SK-N-SH treated with all-trans-retinoic acid at 6 μM for 48 hours (cell line): Measurements from ENCODE around the gene PID1.

Experiments used
- ATAC-seq: fragments of 200-7000 bp; cut with Tn5 transposase; 3 replicates; pipeline ENCODE4 v1.9.1; 2020; ENCODE audit warnings: mild to moderate bottlenecking, moderate library complexity
- ARNTL ChIP-seq: fragments of 450-650 bp; formaldehyde crosslinking; IDR thresholded peaks from 2 replicates; pipeline ENCODE4 v1.5.0; 2020; ENCODE audit warnings: low read depth, mild to moderate bottlenecking, moderate library complexity, borderline replicate concordance
- BACH2 ChIP-seq: fragments of 250-450 bp; sonication (Bioruptor Pico); IDR thresholded peaks from 2 replicates; pipeline ENCODE4 v1.9.0; 2021; ENCODE audit warnings: mild to moderate bottlenecking, borderline replicate concordance
- CSDC2 ChIP-seq: fragments of 250-450 bp; sonication (Bioruptor Pico); IDR thresholded peaks from 2 replicates; pipeline ENCODE4 v1.5.0; 2020; ENCODE audit warnings: mild to moderate bottlenecking, moderate library complexity
- GLIS3 ChIP-seq: fragments of 250-450 bp; sonication (Bioruptor Pico); IDR thresholded peaks from 2 replicates; pipeline ENCODE4 v1.5.0; 2020; ENCODE audit warnings: mild to moderate bottlenecking, moderate library complexity
- ISL1 ChIP-seq: fragments of 250-450 bp; sonication (Bioruptor Pico); IDR thresholded peaks from 2 replicates; pipeline ENCODE4 v2.1.2; 2022; ENCODE audit warnings: mild to moderate bottlenecking, moderate library complexity
- OSR1 ChIP-seq: fragments of 250-450 bp; sonication (Bioruptor Pico); IDR thresholded peaks from 2 replicates; pipeline ENCODE4 v1.8.0; 2022; ENCODE audit warnings: moderate library complexity, mild to moderate bottlenecking, inconsistent platforms
- PPARA ChIP-seq: fragments of 250-450 bp; sonication (Bioruptor Pico); IDR thresholded peaks from 2 replicates; pipeline ENCODE4 v1.5.0; 2020; ENCODE audit warnings: mild to moderate bottlenecking, borderline replicate concordance
- RARB ChIP-seq: fragments of 250-450 bp; sonication (Bioruptor Pico); IDR thresholded peaks from 2 replicates; pipeline ENCODE4 v1.8.0; 2021; ENCODE audit warnings: mild to moderate bottlenecking, moderate library complexity
- SNAI2 ChIP-seq: fragments of 250-450 bp; sonication (Bioruptor Pico); IDR thresholded peaks from 2 replicates; pipeline ENCODE4 v1.5.0; 2020; ENCODE audit warnings: mild to moderate bottlenecking, moderate library complexity
- TCF4 ChIP-seq: fragments of 250-450 bp; sonication (Bioruptor Pico); IDR thresholded peaks from 2 replicates; pipeline ENCODE4 v1.8.0; 2021; ENCODE audit warnings: mild to moderate bottlenecking, moderate library complexity, borderline replicate concordance
- ZC3H10 ChIP-seq: fragments of 250-450 bp; sonication (Bioruptor Pico); IDR thresholded peaks from 2 replicates; pipeline ENCODE4 v1.5.1; 2021; ENCODE audit warnings: mild to moderate bottlenecking, moderate library complexity
- ZFP3 ChIP-seq: fragments of 250-450 bp; sonication (Bioruptor Pico); IDR thresholded peaks from 2 replicates; pipeline ENCODE4 v1.5.0; 2020; ENCODE audit warnings: mild to moderate bottlenecking, moderate library complexity
- ZFP30 ChIP-seq: fragments of 450-650 bp; formaldehyde crosslinking; IDR thresholded peaks from 2 replicates; pipeline ENCODE4 v1.5.0; 2022; ENCODE audit warnings: mild to moderate bottlenecking, moderate library complexity
- ZNF565 ChIP-seq: fragments of 450-650 bp; formaldehyde crosslinking; conservative IDR thresholded peaks from 2 replicates; pipeline ENCODE4 v1.5.0; 2020; ENCODE audit warnings: low read depth, mild to moderate bottlenecking, moderate library complexity
- ZNF8 ChIP-seq: fragments of 450-650 bp; formaldehyde crosslinking; IDR thresholded peaks from 2 replicates; pipeline ENCODE4 v1.5.0; 2020; ENCODE audit warnings: mild to moderate bottlenecking, moderate library complexity
- TF ChIP-seq, protein P1 (sequence below): fragments of 250-450 bp; sonication (Bioruptor Pico); IDR thresholded peaks from 2 replicates; pipeline ENCODE4 v1.8.0; 2021; ENCODE audit warnings: low read depth, mild to moderate bottlenecking, moderate library complexity, borderline replicate concordance
- TF ChIP-seq, protein P2 (sequence below): fragments of 250-450 bp; sonication (Bioruptor Pico); IDR thresholded peaks from 2 replicates; pipeline ENCODE4 v1.5.1; 2021; ENCODE audit warnings: mild to moderate bottlenecking, moderate library complexity
- TF ChIP-seq, protein P3 (sequence below): fragments of 250-450 bp; sonication (Bioruptor Pico); IDR thresholded peaks from 2 replicates; pipeline ENCODE4 v1.8.0; 2020; ENCODE audit warnings: mild to moderate bottlenecking, moderate library complexity, borderline replicate concordance
- TF ChIP-seq, protein P4 (sequence below): fragments of 250-450 bp; sonication (Bioruptor Pico); IDR thresholded peaks from 2 replicates; pipeline ENCODE4 v1.5.0; 2020; ENCODE audit warnings: mild to moderate bottlenecking, moderate library complexity

Gene PID1

DNA sequence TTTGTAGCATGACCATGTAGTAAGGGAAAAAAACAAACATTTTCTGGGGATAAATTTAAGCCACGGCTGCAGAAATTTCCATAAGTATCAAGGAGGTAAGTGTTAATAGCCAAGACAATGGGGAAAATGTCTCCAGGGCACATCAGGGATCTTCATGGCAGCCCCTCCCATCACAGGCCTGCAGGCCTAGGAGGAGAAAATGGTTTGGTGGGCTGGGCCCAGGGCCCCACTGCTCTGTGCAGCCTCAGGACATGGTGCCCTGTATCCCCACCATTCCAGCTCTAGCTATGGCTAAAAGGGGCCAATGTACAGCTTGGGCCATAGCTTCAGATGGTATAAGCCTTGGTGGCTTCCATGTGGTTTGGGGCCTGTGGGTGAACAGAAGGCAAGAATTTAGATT is 271.8 kb downstream of the PID1 start:
- TF ChIP-seq ISL1 (CRISPR knock-in tag) (no peak), ZNF565 (CRISPR knock-in tag) (no peak), ARNTL (CRISPR knock-in tag) (no peak), ZNF8 (CRISPR knock-in tag) (no peak), ZFP30 (no peak), CSDC2 (CRISPR knock-in tag) (no peak), TCF4 (CRISPR knock-in tag) (no peak), PPARA (CRISPR knock-in tag) (no peak), SNAI2 (no peak), RARB (CRISPR knock-in tag) (no peak), BACH2 (CRISPR knock-in tag) (no peak), ZC3H10 (CRISPR knock-in tag) (no peak)
- TF ChIP-seq, protein P1, sequence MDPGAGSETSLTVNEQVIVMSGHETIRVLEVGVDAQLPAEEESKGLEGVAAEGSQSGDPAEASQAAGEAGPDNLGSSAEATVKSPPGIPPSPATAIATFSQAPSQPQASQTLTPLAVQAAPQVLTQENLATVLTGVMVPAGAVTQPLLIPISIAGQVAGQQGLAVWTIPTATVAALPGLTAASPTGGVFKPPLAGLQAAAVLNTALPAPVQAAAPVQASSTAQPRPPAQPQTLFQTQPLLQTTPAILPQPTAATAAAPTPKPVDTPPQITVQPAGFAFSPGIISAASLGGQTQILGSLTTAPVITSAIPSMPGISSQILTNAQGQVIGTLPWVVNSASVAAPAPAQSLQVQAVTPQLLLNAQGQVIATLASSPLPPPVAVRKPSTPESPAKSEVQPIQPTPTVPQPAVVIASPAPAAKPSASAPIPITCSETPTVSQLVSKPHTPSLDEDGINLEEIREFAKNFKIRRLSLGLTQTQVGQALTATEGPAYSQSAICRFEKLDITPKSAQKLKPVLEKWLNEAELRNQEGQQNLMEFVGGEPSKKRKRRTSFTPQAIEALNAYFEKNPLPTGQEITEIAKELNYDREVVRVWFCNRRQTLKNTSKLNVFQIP = no peak
- TF ChIP-seq, protein P2, sequence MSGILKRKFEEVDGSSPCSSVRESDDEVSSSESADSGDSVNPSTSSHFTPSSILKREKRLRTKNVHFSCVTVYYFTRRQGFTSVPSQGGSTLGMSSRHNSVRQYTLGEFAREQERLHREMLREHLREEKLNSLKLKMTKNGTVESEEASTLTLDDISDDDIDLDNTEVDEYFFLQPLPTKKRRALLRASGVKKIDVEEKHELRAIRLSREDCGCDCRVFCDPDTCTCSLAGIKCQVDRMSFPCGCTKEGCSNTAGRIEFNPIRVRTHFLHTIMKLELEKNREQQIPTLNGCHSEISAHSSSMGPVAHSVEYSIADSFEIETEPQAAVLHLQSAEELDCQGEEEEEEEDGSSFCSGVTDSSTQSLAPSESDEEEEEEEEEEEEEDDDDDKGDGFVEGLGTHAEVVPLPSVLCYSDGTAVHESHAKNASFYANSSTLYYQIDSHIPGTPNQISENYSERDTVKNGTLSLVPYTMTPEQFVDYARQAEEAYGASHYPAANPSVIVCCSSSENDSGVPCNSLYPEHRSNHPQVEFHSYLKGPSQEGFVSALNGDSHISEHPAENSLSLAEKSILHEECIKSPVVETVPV (CRISPR knock-in tag) = no peak
- no peak for ATAC-seq

DNA sequence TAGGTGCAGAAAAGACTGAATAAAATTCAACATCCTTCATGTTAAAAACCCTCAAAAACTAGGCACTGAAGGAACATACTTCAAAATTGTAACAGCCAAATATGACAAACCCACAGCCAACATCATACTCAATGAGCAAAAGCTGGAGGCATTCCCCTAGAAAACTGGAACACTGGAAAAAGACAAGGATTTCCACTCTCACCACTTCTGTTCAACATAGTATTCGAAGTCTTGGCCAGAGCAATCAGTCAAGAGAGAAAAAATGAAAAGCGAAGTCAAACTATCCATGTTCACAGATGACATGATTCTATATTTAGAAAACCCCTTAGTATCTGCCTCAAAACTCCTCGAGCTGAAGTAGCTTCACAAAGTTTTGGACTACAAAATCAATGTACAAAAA is 282.3 kb downstream of the PID1 start:
- no peak for TF ChIP-seq ZFP30
- no peak for TF ChIP-seq ZNF565 (CRISPR knock-in tag)
- no peak for TF ChIP-seq BACH2 (CRISPR knock-in tag)
- no peak for TF ChIP-seq PPARA (CRISPR knock-in tag)
- no peak for TF ChIP-seq ISL1 (CRISPR knock-in tag)
- no peak for TF ChIP-seq ZFP3
- TF ChIP-seq, protein P3, sequence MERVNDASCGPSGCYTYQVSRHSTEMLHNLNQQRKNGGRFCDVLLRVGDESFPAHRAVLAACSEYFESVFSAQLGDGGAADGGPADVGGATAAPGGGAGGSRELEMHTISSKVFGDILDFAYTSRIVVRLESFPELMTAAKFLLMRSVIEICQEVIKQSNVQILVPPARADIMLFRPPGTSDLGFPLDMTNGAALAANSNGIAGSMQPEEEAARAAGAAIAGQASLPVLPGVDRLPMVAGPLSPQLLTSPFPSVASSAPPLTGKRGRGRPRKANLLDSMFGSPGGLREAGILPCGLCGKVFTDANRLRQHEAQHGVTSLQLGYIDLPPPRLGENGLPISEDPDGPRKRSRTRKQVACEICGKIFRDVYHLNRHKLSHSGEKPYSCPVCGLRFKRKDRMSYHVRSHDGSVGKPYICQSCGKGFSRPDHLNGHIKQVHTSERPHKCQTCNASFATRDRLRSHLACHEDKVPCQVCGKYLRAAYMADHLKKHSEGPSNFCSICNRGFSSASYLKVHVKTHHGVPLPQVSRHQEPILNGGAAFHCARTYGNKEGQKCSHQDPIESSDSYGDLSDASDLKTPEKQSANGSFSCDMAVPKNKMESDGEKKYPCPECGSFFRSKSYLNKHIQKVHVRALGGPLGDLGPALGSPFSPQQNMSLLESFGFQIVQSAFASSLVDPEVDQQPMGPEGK (CRISPR knock-in tag) = no peak
- TF ChIP-seq RARB (CRISPR knock-in tag) = no peak
- TF ChIP-seq GLIS3 (CRISPR knock-in tag) = no peak
- TF ChIP-seq CSDC2 (CRISPR knock-in tag) = no peak
- TF ChIP-seq OSR1 (CRISPR knock-in tag) = no peak
- TF ChIP-seq, protein P1 = no peak
- TF ChIP-seq ARNTL (CRISPR knock-in tag) = no peak
- TF ChIP-seq ZNF8 (CRISPR knock-in tag) = no peak
- TF ChIP-seq, all 23 proteins: peak for 0

DNA sequence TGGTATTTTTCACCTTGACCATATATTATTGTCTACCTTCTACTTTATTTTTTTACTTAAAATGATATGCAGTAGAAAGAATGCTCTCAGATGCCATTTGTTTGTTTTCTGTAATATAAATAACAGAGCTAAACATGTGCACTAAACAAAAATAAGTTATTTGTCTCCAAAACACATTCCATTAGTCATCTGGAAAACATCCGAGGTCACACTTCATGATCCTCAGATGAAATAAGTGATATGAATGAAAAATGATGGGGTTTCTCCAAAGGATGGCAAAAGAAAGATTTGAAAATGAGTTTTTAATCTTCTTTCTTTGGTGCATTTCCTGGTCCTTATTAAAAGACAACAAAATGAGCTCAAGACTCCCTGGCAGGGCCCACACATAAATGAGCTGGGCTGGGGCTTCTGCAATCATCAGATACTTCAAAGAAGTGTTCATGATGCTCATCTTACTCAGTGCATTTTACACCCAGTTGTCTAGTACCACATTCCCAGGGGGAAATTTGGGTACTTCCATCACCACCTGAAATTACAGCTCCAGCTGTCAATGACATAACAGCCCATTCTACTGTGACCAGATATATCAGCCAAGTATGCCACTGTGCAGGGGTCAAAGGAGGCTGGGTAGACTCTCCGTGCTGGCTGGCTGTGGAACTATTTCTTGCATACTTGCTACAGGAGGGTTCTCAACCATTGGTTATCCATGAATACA is 283.5 kb downstream of the PID1 start:
- no peak for ATAC-seq
- no peak for TF ChIP-seq ZNF565 (CRISPR knock-in tag)
- TF ChIP-seq, protein P4, sequence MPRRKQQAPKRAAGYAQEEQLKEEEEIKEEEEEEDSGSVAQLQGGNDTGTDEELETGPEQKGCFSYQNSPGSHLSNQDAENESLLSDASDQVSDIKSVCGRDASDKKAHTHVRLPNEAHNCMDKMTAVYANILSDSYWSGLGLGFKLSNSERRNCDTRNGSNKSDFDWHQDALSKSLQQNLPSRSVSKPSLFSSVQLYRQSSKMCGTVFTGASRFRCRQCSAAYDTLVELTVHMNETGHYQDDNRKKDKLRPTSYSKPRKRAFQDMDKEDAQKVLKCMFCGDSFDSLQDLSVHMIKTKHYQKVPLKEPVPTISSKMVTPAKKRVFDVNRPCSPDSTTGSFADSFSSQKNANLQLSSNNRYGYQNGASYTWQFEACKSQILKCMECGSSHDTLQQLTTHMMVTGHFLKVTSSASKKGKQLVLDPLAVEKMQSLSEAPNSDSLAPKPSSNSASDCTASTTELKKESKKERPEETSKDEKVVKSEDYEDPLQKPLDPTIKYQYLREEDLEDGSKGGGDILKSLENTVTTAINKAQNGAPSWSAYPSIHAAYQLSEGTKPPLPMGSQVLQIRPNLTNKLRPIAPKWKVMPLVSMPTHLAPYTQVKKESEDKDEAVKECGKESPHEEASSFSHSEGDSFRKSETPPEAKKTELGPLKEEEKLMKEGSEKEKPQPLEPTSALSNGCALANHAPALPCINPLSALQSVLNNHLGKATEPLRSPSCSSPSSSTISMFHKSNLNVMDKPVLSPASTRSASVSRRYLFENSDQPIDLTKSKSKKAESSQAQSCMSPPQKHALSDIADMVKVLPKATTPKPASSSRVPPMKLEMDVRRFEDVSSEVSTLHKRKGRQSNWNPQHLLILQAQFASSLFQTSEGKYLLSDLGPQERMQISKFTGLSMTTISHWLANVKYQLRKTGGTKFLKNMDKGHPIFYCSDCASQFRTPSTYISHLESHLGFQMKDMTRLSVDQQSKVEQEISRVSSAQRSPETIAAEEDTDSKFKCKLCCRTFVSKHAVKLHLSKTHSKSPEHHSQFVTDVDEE (CRISPR knock-in tag) = no peak

More for the DNA sequence above, 282.3 kb downstream of the PID1 start:
- no peak for ATAC-seq
